CD4-positive, alpha-beta T cell treated with Interleukin-1 beta for 1 hour (primary cell): ENCODE measurements around the gene FMO1.

Source experiments
- DNase-seq, 2 donors: peaks; one replicate each; pipeline ENCODE4 v3.0.0-alpha.2; 2020 to 2022

The FMO1 gene

GRCh38 chr1:171243878-171244277 is 4.4 kb upstream of the FMO1 start:
- no peak for DNase-seq

GRCh38 chr1:171245458-171246064 is 2.7 kb upstream of the FMO1 start:
- peak in 1 of 2 donors; percentile 36 for DNase-seq

- DNase-seq, result no peak
Measured at GRCh38 chr1:171247501-171247900, 793 bp upstream of the FMO1 start.

- no peak for DNase-seq
Measured at GRCh38 chr1:171248841-171249240, 547 bp downstream of the FMO1 start.

- DNase-seq, result no peak
Measured at GRCh38 chr1:171250263-171250662, 2.0 kb downstream of the FMO1 start.

- peak; percentile 8 to 17 for DNase-seq
Measured at GRCh38 chr1:171251042-171251951, 3.0 kb downstream of the FMO1 start.

GRCh38 chr1:171251952-171252300 is 3.6 kb downstream of the FMO1 start:
- no peak for DNase-seq

GRCh38 chr1:171252482-171252881 is 4.2 kb downstream of the FMO1 start:
- peak in 1 of 2 donors; percentile 50 for DNase-seq

GRCh38 chr1:171254859-171255258 is 6.6 kb downstream of the FMO1 start:
- no peak for DNase-seq

GRCh38 chr1:171256940-171257606 is 8.8 kb downstream of the FMO1 start:
- no peak for DNase-seq

GRCh38 chr1:171257607-171258076 is 9.3 kb downstream of the FMO1 start:
- no peak for DNase-seq

GRCh38 chr1:171258429-171258828 is 10.1 kb downstream of the FMO1 start:
- DNase-seq, result no peak

GRCh38 chr1:171258943-171259342 is 10.6 kb downstream of the FMO1 start:
- DNase-seq, result no peak

- no peak for DNase-seq
Measured at GRCh38 chr1:171261336-171261735, 13.0 kb downstream of the FMO1 start.

- DNase-seq, result no peak
Measured at GRCh38 chr1:171263901-171264300, 15.6 kb downstream of the FMO1 start.

GRCh38 chr1:171265686-171266085 is 17.4 kb downstream of the FMO1 start:
- no peak for DNase-seq

- DNase-seq, result no peak
Measured at GRCh38 chr1:171266930-171267329, 18.6 kb downstream of the FMO1 start.

GRCh38 chr1:171267391-171267790 is 19.1 kb downstream of the FMO1 start:
- no peak for DNase-seq

- DNase-seq, result no peak
Measured at GRCh38 chr1:171270806-171271205, 22.5 kb downstream of the FMO1 start.

- DNase-seq, result no peak
Measured at GRCh38 chr1:171277534-171277933, 29.2 kb downstream of the FMO1 start.

- no peak for DNase-seq
Measured at GRCh38 chr1:171279234-171279633, 30.9 kb downstream of the FMO1 start.

- DNase-seq, result no peak
Measured at GRCh38 chr1:171279678-171280077, 31.4 kb downstream of the FMO1 start.

GRCh38 chr1:171280599-171280998 is 32.3 kb downstream of the FMO1 start:
- DNase-seq, result no peak
